Naive thymus-derived CD8-positive, alpha-beta T cell (primary cell): Measurements from ENCODE around the gene CEP20. TPM values are rescaled to one million over a fixed set of nuclear protein-coding genes. Genes with fewer than 3 reads are reported as not detected.

Experiments
- ATAC-seq, 2 donors: fragments of 150-1000 bp; cut with Tn5 transposase in 1 of 2; sonication (Bioruptor Pico), chemical (Tn5 transposase) in 1 of 2; 1 replicate in 1 of 2; 2 replicates in 1 of 2; pipeline ENCODE4 v1.10.0; 2021; ENCODE audit warnings: mild to moderate bottlenecking in 2 of 2, moderate library complexity in 2 of 2
- POLR2A ChIA-PET: fragments of 350-600 bp; sonication (Branson Sonifier 250); formaldehyde crosslinking; loops from one replicate; lab custom pipeline; 2021; ENCODE audit warnings: antibody characterized with exemption; lab: Charles Lee
- DNase-seq, 10 donors: peaks; one replicate each; pipeline versions ENCODE4 v3.0.0 to v3.0.0-alpha.2; 2020 to 2022
- H3K27ac Mint-ChIP-seq, 10 donors: one replicate each; pipeline ENCODE4 v1.8.0; 2020 to 2022; ENCODE audit warnings: mild to moderate bottlenecking in 10 of 10, mixed read lengths in 10 of 10, moderate library complexity in 4 of 10, inconsistent platforms in 1 of 10
- H3K27me3 Mint-ChIP-seq, 5 donors: one replicate each; pipeline ENCODE4 v1.8.0; 2021 to 2022; ENCODE audit warnings: mixed read lengths in 5 of 5
- H3K36me3 Mint-ChIP-seq, 3 donors: one replicate each; pipeline ENCODE4 v1.8.0; 2020 to 2022; ENCODE audit warnings: mixed read lengths in 3 of 3, mild to moderate bottlenecking in 2 of 3, inconsistent platforms in 1 of 3
- H3K4me1 Mint-ChIP-seq, 4 donors: one replicate each; pipeline ENCODE4 v1.8.0; 2021 to 2022; ENCODE audit warnings: mixed read lengths in 4 of 4
- H3K4me3 Mint-ChIP-seq, 10 donors: one replicate each; pipeline ENCODE4 v1.8.0; 2020 to 2022; ENCODE audit warnings: mild to moderate bottlenecking in 10 of 10, mixed read lengths in 10 of 10, moderate library complexity in 6 of 10, inconsistent platforms in 1 of 10
- H3K9me3 Mint-ChIP-seq, 9 donors: one replicate each; pipeline ENCODE4 v1.8.0; 2020 to 2022; ENCODE audit warnings: mixed read lengths in 9 of 9, mild to moderate bottlenecking in 3 of 9, inconsistent platforms in 1 of 9, moderate library complexity in 1 of 9
- polyA plus RNA-seq, 3 donors: library from polyadenylated mRNA; unstranded; fragments of 300-500 nt; fragmentation: Illumina TruSeq; gene quantifications; one replicate each; pipeline ENCODE4 v1.2.3, GENCODE V29; 2021
- total RNA-seq, 8 experiments: library from RNA in 2 of 8; stranded (reverse) in 2 of 8; gene quantifications; one replicate each; pipeline ENCODE4 v1.2.3 and lab custom pipeline; 2021 to 2026

The CEP20 gene
- total and polyA plus RNA-seq, 5 experiments from 2014 or later = 26.0 to 32.9 (median 26.8) TPM

DNA sequence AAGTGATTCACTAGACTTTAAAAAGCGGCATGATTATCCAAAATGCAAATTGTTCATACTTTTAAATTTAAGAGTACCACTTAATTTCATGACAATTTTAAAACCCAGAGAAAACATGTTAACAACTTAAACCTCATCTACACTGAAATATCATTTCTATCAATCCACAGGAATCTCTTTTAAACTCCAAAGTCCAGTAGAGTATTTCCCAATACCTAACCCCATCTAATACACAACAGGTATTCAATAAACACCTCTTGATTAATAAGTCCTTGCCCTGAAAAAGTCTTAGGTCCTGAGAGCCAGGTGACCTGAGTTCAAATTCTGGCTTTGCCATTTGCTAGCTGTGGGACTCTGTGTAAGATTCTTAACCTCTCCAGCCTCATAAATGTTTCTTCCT, 14.7 kb downstream of the CEP20 start:
- no peak for DNase-seq
- POLR2A ChIA-PET = interaction anchor here (1.0 kb wide), 1 partner anchor 14 kb away, joined by 3 read pairs; the partner anchor contains the start of gene CEP20
- Mint-ChIP-seq H3K4me3 (no peak overlapping the region), H3K27me3 (no peaks in the 10 kb centered on the region), H3K36me3 (peaks cover 4 to 90% (median 6%) of the 10 kb centered on the region in 3 donors), H3K9me3 (no peaks in the 10 kb centered on the region), H3K27ac (peak overlapping the region in 2 of 10 donors; percentile 2 to 30), H3K4me1 (peaks cover 0 to 10% (median 2%) of the 10 kb centered on the region in 4 donors)
- ATAC-seq = no peak

DNA sequence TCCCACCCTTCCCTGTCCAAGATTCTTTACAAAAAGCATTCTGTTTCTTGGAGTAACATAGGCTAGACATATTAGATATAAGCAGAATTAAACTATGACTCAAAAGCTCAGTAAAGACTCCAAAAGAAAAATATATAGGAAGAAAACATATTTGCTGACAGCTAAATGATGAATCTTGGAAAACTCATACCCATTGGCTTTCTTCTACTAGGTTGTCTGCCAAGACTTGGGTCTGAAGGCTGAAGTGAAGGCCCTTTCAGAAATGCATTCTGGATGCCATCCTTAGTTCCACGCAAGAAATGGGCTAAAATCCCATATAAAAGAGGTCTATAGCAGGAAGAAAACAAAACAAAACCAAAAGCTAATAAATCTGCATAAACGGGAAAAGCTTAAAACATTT, 15.1 kb downstream of the CEP20 start:
- H3K4me3 Mint-ChIP-seq = no peak overlapping the region
- peaks cover 0 to 10% (median 2%) of the 10 kb centered on the region in 4 donors for H3K4me1 Mint-ChIP-seq
- POLR2A ChIA-PET = interaction anchor here (1.0 kb wide), 1 partner anchor 15 kb away, joined by 3 read pairs; the partner anchor contains the start of gene CEP20
- H3K9me3 Mint-ChIP-seq = no peaks in the 10 kb centered on the region
- no peaks in the 10 kb centered on the region for H3K27me3 Mint-ChIP-seq
- DNase-seq (no peak), ATAC-seq (no peak)
- peak overlapping the region in 1 of 10 donors; percentile 2 for H3K27ac Mint-ChIP-seq
- peaks cover 4 to 91% (median 6%) of the 10 kb centered on the region in 3 donors for H3K36me3 Mint-ChIP-seq

DNA sequence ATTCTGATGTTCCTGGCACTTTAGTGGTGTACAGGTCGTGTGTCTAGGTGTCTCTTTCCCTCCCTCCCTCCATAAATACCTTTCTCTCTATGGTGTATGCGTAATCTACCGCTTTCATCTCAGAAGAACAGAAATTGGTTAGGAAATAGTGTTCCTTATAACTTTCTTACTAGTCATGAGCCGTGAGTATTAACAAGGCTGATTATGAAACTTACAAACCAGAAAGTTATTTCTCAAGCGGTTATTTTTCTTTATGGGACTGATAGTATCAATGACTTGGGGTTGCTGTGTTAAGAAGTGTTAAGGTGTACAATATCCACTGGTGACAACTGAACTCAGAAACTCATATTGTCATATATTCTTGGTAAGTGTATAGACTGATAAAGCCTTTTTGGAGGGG, 18.4 kb downstream of the CEP20 start:
- Mint-ChIP-seq H3K36me3 (peaks cover 0 to 94% (median 7%) of the 10 kb centered on the region in 3 donors), H3K9me3 (no peaks in the 10 kb centered on the region)
- POLR2A ChIA-PET = no interaction called here

DNA sequence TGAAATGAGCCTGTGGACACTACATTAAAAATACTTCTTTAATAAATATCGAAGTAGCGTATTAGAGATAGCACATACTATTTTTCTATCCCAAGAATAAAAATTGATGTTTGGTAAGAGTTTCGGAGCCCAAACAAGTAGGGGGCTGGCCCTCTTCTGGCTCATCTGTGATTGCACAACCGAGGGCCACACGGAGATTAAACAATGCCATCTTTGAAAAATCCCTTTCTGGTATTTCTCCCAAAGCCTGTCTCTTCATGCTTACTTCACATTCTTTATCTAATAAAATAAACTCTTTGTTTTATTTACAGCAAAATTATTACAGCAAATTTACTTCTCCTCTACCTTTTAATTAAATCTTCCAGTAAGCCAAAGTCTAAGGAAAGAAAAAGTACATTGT, 22.0 kb downstream of the CEP20 start:
- Mint-ChIP-seq H3K27me3 (no peaks in the 10 kb centered on the region), H3K27ac (no peak overlapping the region), H3K4me3 (no peak overlapping the region), H3K36me3 (peaks cover 0 to 62% (median 7%) of the 10 kb centered on the region in 3 donors), H3K4me1 (no peaks in the 10 kb centered on the region), H3K9me3 (no peaks in the 10 kb centered on the region)
- DNase-seq (no peak), ATAC-seq (no peak)
- POLR2A ChIA-PET = no interaction called here

More for the DNA sequence above, 18.4 kb downstream of the CEP20 start:
- Mint-ChIP-seq H3K27me3 (no peaks in the 10 kb centered on the region), H3K27ac (peak overlapping the region in 1 of 10 donors; percentile 51), H3K4me3 (no peak overlapping the region), H3K4me1 (peaks cover 0 to 10% (median under 1%) of the 10 kb centered on the region in 4 donors)
- ATAC-seq (no peak), DNase-seq (no peak)

DNA sequence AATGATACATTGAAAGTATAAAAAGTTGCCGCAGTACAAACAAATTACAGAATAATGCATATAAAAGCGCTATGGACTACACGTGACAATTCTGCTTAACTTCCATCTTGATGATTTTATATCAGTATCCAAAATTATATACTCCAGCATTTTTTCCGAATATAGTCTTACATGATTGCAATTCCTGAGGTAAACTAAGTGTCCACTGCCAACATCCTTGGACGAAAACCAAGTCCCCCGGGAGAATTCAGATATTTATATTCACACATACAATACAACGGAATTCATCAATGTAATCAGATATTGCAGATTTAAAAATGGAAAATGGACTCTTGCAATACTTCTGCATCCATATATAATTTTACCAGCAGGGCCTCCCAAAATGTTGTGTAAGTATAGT, 22.7 kb downstream of the CEP20 start:
- Mint-ChIP-seq H3K9me3 (no peaks in the 10 kb centered on the region), H3K4me3 (no peak overlapping the region), H3K36me3 (peaks cover 0 to 55% (median 7%) of the 10 kb centered on the region in 3 donors), H3K27ac (peak overlapping the region in 1 of 10 donors; percentile 0), H3K4me1 (no peaks in the 10 kb centered on the region), H3K27me3 (no peaks in the 10 kb centered on the region)
- ATAC-seq = no peak
- no peak for DNase-seq
- POLR2A ChIA-PET = no interaction called here

DNA sequence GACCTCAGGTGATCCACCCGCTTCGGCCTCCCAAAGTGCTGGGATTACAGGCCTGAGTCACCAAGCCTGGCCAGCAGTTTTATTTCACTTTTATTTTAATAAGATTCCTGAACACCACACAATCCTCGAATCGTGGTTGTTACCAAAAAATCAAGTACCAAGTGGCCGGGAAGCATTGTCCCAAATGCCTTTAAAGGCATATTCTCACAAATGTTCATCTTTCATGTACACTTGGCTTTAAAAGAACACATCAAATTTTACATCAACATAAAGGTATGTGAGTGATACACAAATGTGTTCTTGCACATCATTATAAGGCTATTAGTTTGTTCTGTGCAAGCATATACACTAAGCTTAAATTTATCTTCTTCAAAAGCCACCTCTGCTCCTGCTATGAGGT, 23.5 kb downstream of the CEP20 start:
- H3K27ac Mint-ChIP-seq = peak overlapping the region in 1 of 10 donors; percentile 0
- no peaks in the 10 kb centered on the region for H3K9me3 Mint-ChIP-seq
- DNase-seq (no peak), ATAC-seq (no peak)
- POLR2A ChIA-PET = no interaction called here
- no peaks in the 10 kb centered on the region for H3K4me1 Mint-ChIP-seq
- no peaks in the 10 kb centered on the region for H3K27me3 Mint-ChIP-seq
- H3K36me3 Mint-ChIP-seq = peaks cover 0 to 47% (median 7%) of the 10 kb centered on the region in 3 donors
- no peak overlapping the region for H3K4me3 Mint-ChIP-seq

DNA sequence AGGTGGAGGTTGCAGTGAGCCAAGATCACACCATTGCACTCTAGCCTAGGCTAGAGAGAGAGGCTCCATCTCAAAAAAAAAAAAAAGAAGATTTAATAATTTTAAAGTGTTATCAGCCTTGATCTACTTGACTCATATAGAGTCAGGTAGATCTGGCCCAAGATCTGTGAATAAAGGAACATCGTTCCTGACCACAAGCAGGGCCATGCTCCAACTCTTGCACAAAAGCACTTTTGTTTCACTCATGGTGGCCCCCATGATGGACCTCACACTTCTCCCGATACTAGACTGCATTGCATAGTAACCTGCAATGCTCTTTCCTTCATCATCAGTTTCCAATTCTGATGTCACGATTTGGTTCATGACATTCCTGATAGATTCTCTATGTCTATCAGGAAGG, 26.4 kb downstream of the CEP20 start:
- no peak for DNase-seq

DNA sequence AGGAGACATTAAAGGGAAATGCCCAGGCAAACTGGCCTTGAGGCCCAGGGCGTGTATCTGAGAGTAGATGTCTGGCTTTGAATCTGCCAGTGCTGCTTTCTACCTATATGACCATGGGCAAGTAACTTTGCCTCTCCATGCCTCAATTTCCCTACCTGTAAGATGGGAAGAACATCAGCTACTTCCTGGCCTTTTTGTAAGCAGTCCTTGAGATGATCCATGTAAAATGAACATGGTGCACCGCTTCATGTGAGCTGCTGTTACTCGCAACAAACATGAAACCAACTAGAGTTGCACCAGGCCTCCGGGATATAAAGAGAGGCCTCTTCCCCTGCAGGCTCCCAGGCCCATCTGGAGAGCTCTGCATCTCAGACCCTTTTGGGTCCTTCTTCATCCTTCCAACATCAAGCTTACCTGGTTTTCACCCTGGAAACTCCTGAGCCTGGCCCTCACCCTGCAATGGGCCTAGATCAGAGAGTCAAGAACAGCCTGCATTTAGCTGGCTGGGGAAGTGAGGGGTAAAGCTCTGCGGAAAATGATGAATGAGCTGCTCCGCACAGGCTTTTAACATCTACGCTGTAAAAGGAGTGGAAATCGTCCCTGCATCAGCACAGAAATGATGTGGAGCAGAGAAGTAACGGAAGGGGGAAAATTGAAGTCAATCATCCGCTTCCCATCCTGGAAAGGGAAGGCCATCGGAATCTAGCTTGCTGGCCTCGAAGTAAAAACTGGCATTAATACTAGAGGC, 29.3 kb downstream of the CEP20 start:
- H3K9me3 Mint-ChIP-seq = no peaks in the 10 kb centered on the region
- peaks cover 14 to 32% (median 27%) of the 10 kb centered on the region in 5 donors for H3K27me3 Mint-ChIP-seq
- no peak for ATAC-seq
- POLR2A ChIA-PET = no interaction called here
- H3K27ac Mint-ChIP-seq = no peak overlapping the region
- peak overlapping the region in 1 of 10 donors; percentile 38 for H3K4me3 Mint-ChIP-seq
- H3K4me1 Mint-ChIP-seq = peaks cover 5 to 9% (median 8%) of the 10 kb centered on the region in 4 donors
- no peak for DNase-seq
- H3K36me3 Mint-ChIP-seq = peaks cover 0 to 5% (median 0%) of the 10 kb centered on the region in 3 donors

More for the DNA sequence above, 26.4 kb downstream of the CEP20 start:
- Mint-ChIP-seq H3K4me3 (no peak overlapping the region), H3K27ac (no peak overlapping the region), H3K4me1 (peaks cover 5 to 9% (median 8%) of the 10 kb centered on the region in 4 donors), H3K36me3 (peaks cover 4 to 20% (median 5%) of the 10 kb centered on the region in 3 donors), H3K9me3 (no peaks in the 10 kb centered on the region), H3K27me3 (peaks cover 3 to 15% (median 11%) of the 10 kb centered on the region in 5 donors)
- POLR2A ChIA-PET = no interaction called here
- no peak for ATAC-seq

DNA sequence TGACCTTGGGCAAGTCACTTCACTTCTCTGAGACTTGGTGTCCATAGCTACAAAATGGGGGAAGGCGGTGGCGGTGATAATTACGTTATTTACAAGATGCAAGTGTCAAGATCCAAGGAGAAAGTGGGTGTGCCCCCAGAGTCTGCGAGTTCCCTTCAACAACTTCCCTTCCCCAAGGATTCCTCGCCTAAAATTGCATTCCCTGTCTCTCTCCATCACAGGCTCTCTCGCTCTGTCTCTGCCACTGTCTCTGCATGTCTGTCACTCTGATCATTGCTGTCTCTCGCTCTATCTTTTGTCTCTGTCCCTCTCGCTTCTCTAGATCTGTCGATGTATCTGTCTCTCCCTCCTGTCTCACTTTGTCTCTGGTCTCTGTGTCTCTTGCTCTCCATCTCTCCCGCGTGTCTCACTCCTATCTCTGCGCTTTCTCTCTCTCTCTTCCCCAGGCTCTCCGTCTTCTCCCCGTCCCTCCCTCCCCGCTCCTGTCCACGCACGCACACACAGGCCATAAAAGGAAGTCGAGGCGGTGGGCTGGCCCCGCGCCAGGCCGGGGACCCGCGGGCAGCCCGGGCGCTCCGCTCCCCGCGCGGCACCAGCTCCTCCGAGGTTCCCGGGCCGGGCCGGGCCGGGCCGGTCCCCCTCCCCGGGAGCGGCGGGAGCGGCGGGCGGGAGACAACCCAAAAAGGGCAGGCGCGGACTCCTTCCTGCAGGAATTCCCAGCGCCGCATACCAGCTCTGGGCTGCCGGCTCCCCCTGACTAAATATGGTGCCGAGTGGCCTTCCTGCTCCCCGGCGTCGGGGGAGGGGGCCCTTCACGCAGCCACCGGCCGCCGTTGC, 30.5 kb downstream of the CEP20 start:
- Mint-ChIP-seq H3K27me3 (peaks cover 14 to 34% (median 27%) of the 10 kb centered on the region in 5 donors), H3K9me3 (no peaks in the 10 kb centered on the region), H3K36me3 (peaks cover 0 to 5% (median 0%) of the 10 kb centered on the region in 3 donors), H3K4me1 (peaks cover 5 to 9% (median 8%) of the 10 kb centered on the region in 4 donors), H3K27ac (no peak overlapping the region), H3K4me3 (peak overlapping the region; percentile 31 to 81 (median 71))
- DNase-seq (no peak), ATAC-seq (no peak)
- POLR2A ChIA-PET = no interaction called here

DNA sequence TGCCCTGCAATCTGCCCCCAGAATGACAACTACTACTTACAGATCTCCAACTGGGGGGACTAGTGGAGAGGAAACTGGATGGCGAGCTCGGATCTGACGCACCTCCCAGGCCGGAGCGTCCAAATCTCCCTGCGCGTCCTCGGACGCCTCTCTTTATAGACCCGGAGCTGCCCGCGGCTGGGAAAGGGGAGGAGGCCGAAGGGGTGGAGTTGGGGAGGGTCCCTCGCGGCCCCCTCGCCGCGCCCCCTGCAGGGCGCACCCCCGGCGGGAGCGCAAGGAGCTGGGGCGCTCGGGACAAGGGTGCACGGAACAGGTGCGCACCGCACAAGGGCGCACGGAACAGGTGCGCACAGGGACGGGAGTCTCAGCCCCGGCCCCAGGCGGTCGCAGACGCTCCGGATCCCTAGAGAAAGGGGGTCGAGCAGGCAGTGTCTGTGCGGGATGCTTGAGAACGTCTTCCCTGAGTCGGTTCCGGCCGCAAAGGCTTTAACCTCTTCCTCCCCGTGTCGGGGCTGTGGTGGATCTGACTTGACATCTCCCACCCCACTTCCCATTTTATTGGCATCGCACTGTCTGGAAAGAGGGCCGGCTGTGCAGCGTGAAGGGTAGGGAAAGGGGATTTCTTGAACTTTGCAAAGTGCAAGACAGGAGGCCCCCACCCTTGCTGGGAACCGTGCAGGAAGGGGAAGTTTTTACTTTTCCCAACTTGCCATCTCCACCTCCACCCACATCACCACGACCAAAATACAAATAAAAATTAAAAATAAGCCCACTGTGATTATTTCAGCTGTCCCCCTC, 31.3 kb downstream of the CEP20 start, which contains the start of gene MYH11:
Gene MYH11, minus strand, starts transcription at position 128 of the 798 bp plus-strand sequence. CDS start 18,776 bp downstream, outside the sequence.
- H3K9me3 Mint-ChIP-seq = no peaks in the 10 kb centered on the region
- no peak within 1 kb of the TSS for H3K27ac Mint-ChIP-seq
- peaks cover 5 to 9% (median 8%) of the 10 kb centered on the region in 4 donors for H3K4me1 Mint-ChIP-seq
- POLR2A ChIA-PET = no interaction called here
- ATAC-seq (no peak), DNase-seq (no peak)
- peaks cover 14 to 34% (median 27%) of the 10 kb centered on the region in 5 donors for H3K27me3 Mint-ChIP-seq
- peaks cover 0 to 5% (median 0%) of the 10 kb centered on the region in 3 donors for H3K36me3 Mint-ChIP-seq
- peak within 1 kb of the TSS; percentile 31 to 81 (median 71) for H3K4me3 Mint-ChIP-seq

DNA sequence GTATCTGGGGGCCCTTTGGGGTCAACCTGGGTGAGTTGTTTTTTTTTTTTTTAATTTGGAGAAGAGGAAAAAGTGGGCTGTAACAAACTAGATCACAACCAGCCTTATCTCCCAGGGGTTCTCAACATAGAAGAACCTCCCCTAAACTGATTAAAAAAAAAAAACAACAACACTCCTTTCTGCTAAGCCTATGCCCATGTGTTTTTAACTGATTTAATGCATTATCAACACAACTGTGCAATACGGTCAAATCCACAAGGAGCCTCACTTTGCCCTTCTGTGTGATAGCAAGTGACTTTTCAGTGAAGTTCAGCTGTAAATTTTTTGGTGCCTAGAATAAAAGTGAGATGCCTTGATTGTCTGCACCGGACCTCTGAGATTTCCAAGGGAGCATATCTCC, 32.2 kb downstream of the CEP20 start:
- H3K4me3 Mint-ChIP-seq = no peak overlapping the region
- H3K36me3 Mint-ChIP-seq = peaks cover 0 to 5% (median 0%) of the 10 kb centered on the region in 3 donors
- H3K9me3 Mint-ChIP-seq = no peaks in the 10 kb centered on the region
- no peak overlapping the region for H3K27ac Mint-ChIP-seq
- DNase-seq (no peak), ATAC-seq (no peak)
- peaks cover 14 to 34% (median 27%) of the 10 kb centered on the region in 5 donors for H3K27me3 Mint-ChIP-seq
- H3K4me1 Mint-ChIP-seq = peaks cover 5 to 9% (median 8%) of the 10 kb centered on the region in 4 donors
- POLR2A ChIA-PET = no interaction called here

DNA sequence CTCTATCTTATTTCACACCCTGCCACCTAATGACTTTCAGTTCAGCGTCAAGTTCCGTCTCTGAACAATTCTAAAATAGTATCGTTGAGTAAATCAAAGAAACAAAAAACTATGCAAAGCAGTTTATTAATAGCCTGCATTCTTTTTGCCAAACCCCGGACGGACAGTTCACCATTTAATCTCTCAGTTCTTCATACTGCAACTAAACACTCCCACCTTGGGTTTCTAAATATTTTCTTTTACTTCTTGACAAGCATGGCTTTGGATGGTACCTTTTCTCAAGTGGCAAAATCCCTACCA, 32.7 kb downstream of the CEP20 start:
- H3K4me1 Mint-ChIP-seq = peaks cover 5 to 9% (median 8%) of the 10 kb centered on the region in 4 donors
- H3K9me3 Mint-ChIP-seq = no peaks in the 10 kb centered on the region
- no peak overlapping the region for H3K4me3 Mint-ChIP-seq
- ATAC-seq = no peak
- DNase-seq = no peak
- H3K27me3 Mint-ChIP-seq = peaks cover 14 to 34% (median 27%) of the 10 kb centered on the region in 5 donors
- peak overlapping the region in 1 of 10 donors; percentile 31 for H3K27ac Mint-ChIP-seq
- peaks cover 0 to 5% (median 0%) of the 10 kb centered on the region in 3 donors for H3K36me3 Mint-ChIP-seq
- POLR2A ChIA-PET = no interaction called here
